ENCODE data around the gene ATF7IP2. TPM values are rescaled to one million over a fixed set of nuclear protein-coding genes. Genes with fewer than 3 reads are reported as not detected.

ATF7IP2 gene
- total and polyA plus RNA-seq, 9 of the 15 experiments (the other 6 are each of a cell fraction or from before 2014, with no cell fraction given): 131 to 515 (median 196) TPM

GRCh38 chr16:10356870-10357842 lies 28.7 kb upstream of the ATF7IP2 start (continued):
- no peak for TF ChIP-seq TSHZ1 (CRISPR knock-in tag; IDR thresholded peaks at IDR 0.05)
- 0 out of 4 replicates have a peak, but pooled peaks of 1 of the 2 experiments have one; percentile 10 for TF ChIP-seq HDAC1 (IDR thresholded peaks at IDR 0.05)
- TF ChIP-seq RFX1 (IDR thresholded peaks at IDR 0.05): no peak
- no peak for TF ChIP-seq NELFE (IDR thresholded peaks at IDR 0.05; ENCODE audit: insufficient read depth, insufficient read length)
- TF ChIP-seq CHD1 (IDR thresholded peaks at IDR 0.05; ENCODE audit: low read length): no peak
- no peak for TF ChIP-seq ZNF707 (CRISPR knock-in tag; conservative IDR thresholded peaks at IDR 0.05)
- TF ChIP-seq, protein P1, sequence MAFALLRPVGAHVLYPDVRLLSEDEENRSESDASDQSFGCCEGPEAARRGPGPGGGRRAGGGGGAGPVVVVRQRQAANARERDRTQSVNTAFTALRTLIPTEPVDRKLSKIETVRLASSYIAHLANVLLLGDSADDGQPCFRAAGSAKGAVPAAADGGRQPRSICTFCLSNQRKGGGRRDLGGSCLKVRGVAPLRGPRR (CRISPR knock-in tag; IDR thresholded peaks at IDR 0.05): no peak
- TF ChIP-seq DDX20 (tag; IDR thresholded peaks at IDR 0.05; ENCODE audit: low read depth): peak; percentile 9; the same call in 1 of the 2 replicates
- no peak for TF ChIP-seq IRF2 (CRISPR knock-in tag; IDR thresholded peaks at IDR 0.05)
- no peak for TF ChIP-seq ZC3H8 (IDR thresholded peaks at IDR 0.05)
- no peak for TF ChIP-seq U2AF2 (optimal IDR thresholded peaks at IDR 0.05; ENCODE audit: low read depth, low read length)
- TF ChIP-seq, protein P2, sequence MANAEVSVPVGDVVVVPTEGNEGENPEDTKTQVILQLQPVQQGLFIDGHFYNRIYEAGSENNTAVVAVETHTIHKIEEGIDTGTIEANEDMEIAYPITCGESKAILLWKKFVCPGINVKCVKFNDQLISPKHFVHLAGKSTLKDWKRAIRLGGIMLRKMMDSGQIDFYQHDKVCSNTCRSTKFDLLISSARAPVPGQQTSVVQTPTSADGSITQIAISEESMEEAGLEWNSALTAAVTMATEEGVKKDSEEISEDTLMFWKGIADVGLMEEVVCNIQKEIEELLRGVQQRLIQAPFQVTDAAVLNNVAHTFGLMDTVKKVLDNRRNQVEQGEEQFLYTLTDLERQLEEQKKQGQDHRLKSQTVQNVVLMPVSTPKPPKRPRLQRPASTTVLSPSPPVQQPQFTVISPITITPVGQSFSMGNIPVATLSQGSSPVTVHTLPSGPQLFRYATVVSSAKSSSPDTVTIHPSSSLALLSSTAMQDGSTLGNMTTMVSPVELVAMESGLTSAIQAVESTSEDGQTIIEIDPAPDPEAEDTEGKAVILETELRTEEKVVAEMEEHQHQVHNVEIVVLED (CRISPR knock-in tag; IDR thresholded peaks at IDR 0.05): no peak
- TF ChIP-seq ZBED1 (IDR thresholded peaks at IDR 0.05): no peak
- no peak for TF ChIP-seq ETS1 (conservative IDR thresholded peaks at IDR 0.05; ENCODE audit: control insufficient read depth, low read depth, low read length)
- TF ChIP-seq, protein P3, sequence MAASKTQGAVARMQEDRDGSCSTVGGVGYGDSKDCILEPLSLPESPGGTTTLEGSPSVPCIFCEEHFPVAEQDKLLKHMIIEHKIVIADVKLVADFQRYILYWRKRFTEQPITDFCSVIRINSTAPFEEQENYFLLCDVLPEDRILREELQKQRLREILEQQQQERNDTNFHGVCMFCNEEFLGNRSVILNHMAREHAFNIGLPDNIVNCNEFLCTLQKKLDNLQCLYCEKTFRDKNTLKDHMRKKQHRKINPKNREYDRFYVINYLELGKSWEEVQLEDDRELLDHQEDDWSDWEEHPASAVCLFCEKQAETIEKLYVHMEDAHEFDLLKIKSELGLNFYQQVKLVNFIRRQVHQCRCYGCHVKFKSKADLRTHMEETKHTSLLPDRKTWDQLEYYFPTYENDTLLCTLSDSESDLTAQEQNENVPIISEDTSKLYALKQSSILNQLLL (CRISPR knock-in tag; IDR thresholded peaks at IDR 0.05; ENCODE audit: borderline replicate concordance): no peak
- TF ChIP-seq CHD4 (IDR thresholded peaks at IDR 0.05; ENCODE audit: insufficient read depth, insufficient replicate concordance, low read depth, low read length, poor library complexity, severe bottlenecking): no peak
- TF ChIP-seq ZNF584 (CRISPR knock-in tag; IDR thresholded peaks at IDR 0.05; ENCODE audit: low read depth): no peak
